Mesenchymal stem cell (in vitro differentiated cells and primary cell): ENCODE measurements around the gene ACACA.

Source experiments
- DNase-seq: peaks from one replicate; pipeline ENCODE4 v3.0.0-alpha.2; 2013
- H2AFZ ChIP-seq: one replicate; pipeline ENCODE4 v1.6.1; 2013; ENCODE audit warnings: low read depth, mild to moderate bottlenecking, control low read depth, inconsistent platforms, low read length, moderate library complexity
- H2AK5ac ChIP-seq: 2 replicates; pipeline ENCODE4 v1.6.1; 2013; ENCODE audit warnings: low read length, moderate library complexity, mild to moderate bottlenecking, inconsistent platforms; ENCODE audit not compliant: severe bottlenecking
- H2BK120ac ChIP-seq: one replicate; pipeline ENCODE4 v1.6.1; 2013; ENCODE audit warnings: low read depth, mild to moderate bottlenecking, inconsistent platforms, low read length, moderate library complexity
- H2BK12ac ChIP-seq, 2 experiments: one replicate each; pipeline ENCODE4 v1.6.1; 2013; ENCODE audit warnings: inconsistent platforms in 2 of 2, low read length in 2 of 2, mild to moderate bottlenecking in 2 of 2, moderate library complexity in 2 of 2, control low read depth in 1 of 2
- H2BK15ac ChIP-seq: one replicate; pipeline ENCODE4 v1.6.1; 2013; ENCODE audit warnings: mild to moderate bottlenecking, low read depth, inconsistent platforms; ENCODE audit not compliant: poor library complexity, severe bottlenecking
- H2BK5ac ChIP-seq: 2 replicates; pipeline ENCODE4 v1.6.1; 2013; ENCODE audit warnings: low read depth, mild to moderate bottlenecking, low read length, control low read depth, inconsistent platforms; ENCODE audit not compliant: poor library complexity, severe bottlenecking
- H3K14ac ChIP-seq, 2 experiments: one replicate each; pipeline ENCODE4 v1.6.1; 2013; ENCODE audit warnings: inconsistent platforms in 2 of 2, low read length in 2 of 2, control low read depth in 1 of 2, mild to moderate bottlenecking in 1 of 2, moderate library complexity in 1 of 2
- H3K18ac ChIP-seq, 2 experiments: one replicate each; pipeline ENCODE4 v1.6.1; 2013; ENCODE audit warnings: inconsistent platforms in 2 of 2, low read length in 2 of 2, control low read depth in 1 of 2, low read depth in 1 of 2, mild to moderate bottlenecking in 1 of 2
- H3K23ac ChIP-seq, 2 experiments: one replicate each; pipeline ENCODE4 v1.6.1; 2013; ENCODE audit warnings: inconsistent platforms in 2 of 2, low read length in 2 of 2, mild to moderate bottlenecking in 2 of 2, moderate library complexity in 2 of 2, control low read depth in 1 of 2
- H3K27ac ChIP-seq: 2 replicates; pipeline ENCODE4 v1.5.1; 2013; ENCODE audit warnings: mild to moderate bottlenecking, moderate library complexity, low read length, control low read depth, inconsistent platforms; ENCODE audit not compliant: poor library complexity, severe bottlenecking
- H3K27me3 ChIP-seq, 2 experiments: 2 replicates each; pipeline versions ENCODE4 v1.6.1 to v1.7.0; 2013; ENCODE audit warnings: low read length in 2 of 2, mild to moderate bottlenecking in 2 of 2, moderate library complexity in 2 of 2, control low read depth in 1 of 2, inconsistent platforms in 1 of 2; ENCODE audit not compliant: control insufficient read depth in 1 of 2, insufficient read depth in 1 of 2
- H3K36me3 ChIP-seq, 2 experiments: 2 replicates each; pipeline versions ENCODE4 v1.6.1 to v1.7.0; 2013; ENCODE audit warnings: low read length in 2 of 2, control low read depth in 1 of 2, inconsistent platforms in 1 of 2, low read depth in 1 of 2, mild to moderate bottlenecking in 1 of 2; ENCODE audit not compliant: insufficient read depth in 2 of 2, control insufficient read depth in 1 of 2
- H3K4ac ChIP-seq, 2 experiments: one replicate each; pipeline ENCODE4 v1.6.1; 2013; ENCODE audit warnings: inconsistent platforms in 2 of 2, low read length in 2 of 2, mild to moderate bottlenecking in 2 of 2, moderate library complexity in 2 of 2, control low read depth in 1 of 2, low read depth in 1 of 2
- H3K4me1 ChIP-seq: 2 replicates; pipeline ENCODE4 v1.6.1; 2013; ENCODE audit warnings: low read depth, low read length, control low read depth; ENCODE audit not compliant: control insufficient read depth, insufficient read depth
- H3K4me2 ChIP-seq: 2 replicates; pipeline ENCODE4 v1.6.1; 2013; ENCODE audit warnings: low read length, mild to moderate bottlenecking, inconsistent platforms; ENCODE audit not compliant: poor library complexity, severe bottlenecking
- H3K4me3 ChIP-seq, 2 experiments: 2 replicates each; pipeline versions ENCODE4 v1.5.1 to v1.7.0; 2013; ENCODE audit warnings: low read length in 2 of 2, mild to moderate bottlenecking in 2 of 2, control low read depth in 1 of 2, low read depth in 1 of 2; ENCODE audit not compliant: insufficient read depth in 1 of 2
- H3K79me1 ChIP-seq: replicated peaks from 2 replicates; pipeline ENCODE4 v1.6.1; 2013; ENCODE audit warnings: mild to moderate bottlenecking, control low read depth, low read length, inconsistent platforms; ENCODE audit not compliant: poor library complexity, severe bottlenecking
- H3K9ac ChIP-seq: 2 replicates; pipeline ENCODE4 v1.7.0; 2013; ENCODE audit warnings: mild to moderate bottlenecking, low read length, moderate library complexity
- H3K9me3 ChIP-seq: 2 replicates; pipeline ENCODE4 v1.7.0; 2013; ENCODE audit warnings: mild to moderate bottlenecking, low read length; ENCODE audit not compliant: control insufficient read depth
- H4K8ac ChIP-seq: one replicate; pipeline ENCODE4 v1.6.1; 2013; ENCODE audit warnings: inconsistent platforms, mild to moderate bottlenecking, low read length, moderate library complexity
- H4K91ac ChIP-seq: one replicate; pipeline ENCODE4 v1.6.1; 2013; ENCODE audit warnings: mild to moderate bottlenecking, low read length, inconsistent platforms
- WGBS: methylation state at CpG from one replicate; pipeline ENCODE4 v1.1.7; 2013; ENCODE audit warnings: mixed read lengths; 5-methylcytosine and 5-hydroxymethylcytosine counted together

Gene ACACA

DNA sequence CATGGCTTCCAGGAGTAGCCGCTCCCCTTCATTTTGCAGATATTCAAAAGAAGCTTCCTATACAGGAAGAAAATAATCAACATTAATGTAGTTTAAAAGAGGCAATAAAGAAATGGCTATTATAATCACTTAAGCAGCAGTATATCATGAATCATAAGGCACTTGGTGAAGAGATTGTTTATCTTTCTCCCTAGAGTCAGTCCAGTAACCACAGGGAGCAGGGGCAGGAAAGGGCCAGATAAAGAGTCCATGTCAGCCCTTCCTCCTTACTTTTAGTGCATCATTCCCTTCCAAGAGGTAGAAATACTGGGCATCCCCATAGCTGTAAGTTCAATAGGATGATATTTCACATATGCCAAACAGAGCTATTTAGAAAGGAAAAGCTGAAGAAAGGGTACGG, 215.4 kb downstream of the ACACA start:
- Histone ChIP-seq H3K27me3 (no peaks in the 10 kb centered on the region), H3K79me1 (no peaks in the 10 kb centered on the region), H4K91ac (no peak overlapping the region), H2BK120ac (no peak overlapping the region), H3K18ac (no peak overlapping the region), H3K9me3 (no peaks in the 10 kb centered on the region), H3K23ac (no peak overlapping the region), H2BK15ac (no peak overlapping the region), H2AK5ac (no peak overlapping the region), H3K14ac (no peak overlapping the region), H3K4ac (no peak overlapping the region), H3K4me3 (no peak overlapping the region), H3K9ac (no peak overlapping the region), H2AFZ (no peak overlapping the region), H3K4me2 (no peak overlapping the region), H3K36me3 (peaks cover 8 to 84% of the 10 kb centered on the region in 2 experiments), H3K4me1 (peaks cover 2% of the 10 kb centered on the region), H3K27ac (no peak overlapping the region), H4K8ac (no peak overlapping the region), H2BK12ac (no peak overlapping the region), H2BK5ac (no peak overlapping the region)
- DNase-seq = peak; percentile 55
- WGBS = no CpG with 5 or more reads among the region's 2 CpGs

DNA sequence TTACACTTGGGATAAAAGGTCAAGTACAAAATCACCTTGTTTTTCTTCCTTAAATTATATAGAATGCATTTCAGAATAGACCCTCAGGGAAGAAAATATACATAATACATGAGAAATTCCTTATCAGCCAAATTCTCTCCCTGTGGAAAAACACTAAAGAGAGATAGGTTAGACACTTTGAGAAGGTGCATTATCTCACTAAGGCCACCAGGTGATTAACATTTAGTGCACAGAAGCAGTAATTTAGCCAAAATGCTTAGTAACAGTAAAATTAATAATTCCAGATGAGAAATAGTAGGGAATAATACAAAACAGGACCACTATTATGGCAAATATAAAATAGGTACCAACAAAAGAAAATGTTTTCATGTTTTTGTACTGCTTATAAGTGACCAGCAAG, 216.1 kb downstream of the ACACA start:
- Histone ChIP-seq H3K4me2 (no peak overlapping the region), H3K4me3 (no peak overlapping the region), H3K36me3 (peaks cover 8 to 91% of the 10 kb centered on the region in 2 experiments), H4K8ac (no peak overlapping the region), H3K14ac (no peak overlapping the region), H3K27ac (no peak overlapping the region), H3K23ac (no peak overlapping the region), H2BK15ac (no peak overlapping the region), H3K4ac (no peak overlapping the region), H3K27me3 (no peaks in the 10 kb centered on the region), H2BK120ac (no peak overlapping the region), H2AFZ (no peak overlapping the region), H3K9ac (no peak overlapping the region), H3K79me1 (no peaks in the 10 kb centered on the region), H4K91ac (no peak overlapping the region), H3K4me1 (peaks cover 2% of the 10 kb centered on the region), H2BK5ac (no peak overlapping the region), H3K9me3 (no peaks in the 10 kb centered on the region), H2BK12ac (no peak overlapping the region), H3K18ac (no peak overlapping the region), H2AK5ac (no peak overlapping the region)
- DNase-seq = no peak

DNA sequence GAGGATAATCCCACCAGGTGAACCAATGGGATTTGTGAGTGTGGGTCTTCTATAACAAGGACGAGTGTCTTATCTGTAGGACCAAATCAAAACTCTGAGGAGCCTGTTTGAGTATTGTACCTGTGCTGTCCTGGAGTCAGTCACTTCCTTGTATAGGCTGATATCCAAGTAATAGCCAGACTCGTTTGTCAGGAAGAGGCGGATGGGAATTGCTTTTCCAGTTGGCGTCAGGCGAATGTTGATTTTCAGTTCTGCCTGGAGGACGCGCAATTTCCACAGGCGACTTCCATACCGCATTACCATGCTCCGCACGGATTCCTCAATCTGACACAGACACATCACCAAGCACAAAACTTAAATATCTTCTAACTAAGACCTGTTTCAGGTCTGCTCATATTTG, 218.5 kb downstream of the ACACA start:
- no peak overlapping the region for H3K4ac ChIP-seq
- no peak overlapping the region for H3K23ac ChIP-seq
- no peak overlapping the region for H3K4me2 ChIP-seq
- H3K4me3 ChIP-seq = no peak overlapping the region
- H2BK5ac ChIP-seq = no peak overlapping the region
- WGBS = 97% methylated on average over 8 of the region's 11 CpGs
- no peak overlapping the region for H2AK5ac ChIP-seq
- peaks cover 4% of the 10 kb centered on the region for H3K4me1 ChIP-seq
- H2BK15ac ChIP-seq = no peak overlapping the region
- H4K8ac ChIP-seq = no peak overlapping the region
- H4K91ac ChIP-seq = no peak overlapping the region
- no peak for DNase-seq
- peaks cover 8 to 83% of the 10 kb centered on the region in 2 experiments for H3K36me3 ChIP-seq
- no peaks in the 10 kb centered on the region for H3K9me3 ChIP-seq
- H3K18ac ChIP-seq = no peak overlapping the region
- H3K27me3 ChIP-seq = no peaks in the 10 kb centered on the region
- no peak overlapping the region for H3K9ac ChIP-seq
- no peak overlapping the region for H3K27ac ChIP-seq
- H3K14ac ChIP-seq = no peak overlapping the region
- H3K79me1 ChIP-seq = no peaks in the 10 kb centered on the region
- no peak overlapping the region for H2AFZ ChIP-seq
- no peak overlapping the region for H2BK120ac ChIP-seq
- no peak overlapping the region for H2BK12ac ChIP-seq

DNA sequence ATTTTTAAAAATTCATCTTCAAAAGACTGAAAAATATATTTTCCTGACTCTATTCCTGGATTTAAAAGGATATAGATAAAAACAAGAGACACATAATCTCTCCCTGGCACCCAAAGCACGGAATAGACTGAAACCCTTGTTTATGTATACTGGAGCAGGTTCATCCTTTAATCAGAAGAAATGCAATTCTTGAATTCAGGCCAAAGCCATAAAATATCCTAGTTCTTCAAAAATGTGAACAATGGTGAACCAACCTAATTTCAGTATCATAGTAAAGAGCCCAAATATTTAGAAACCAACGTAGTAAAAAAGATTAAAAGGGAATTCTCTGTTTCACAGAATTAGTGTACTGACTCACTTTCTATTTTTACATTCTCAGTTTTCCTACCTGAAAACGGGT, 219.4 kb downstream of the ACACA start:
- Histone ChIP-seq H2BK15ac (no peak overlapping the region), H2BK12ac (no peak overlapping the region), H2BK120ac (no peak overlapping the region), H3K9me3 (no peaks in the 10 kb centered on the region), H3K4me3 (no peak overlapping the region), H3K4me1 (peaks cover 4% of the 10 kb centered on the region), H3K4me2 (no peak overlapping the region), H3K27ac (no peak overlapping the region), H2AFZ (no peak overlapping the region), H3K79me1 (no peaks in the 10 kb centered on the region), H2AK5ac (no peak overlapping the region), H3K9ac (no peak overlapping the region), H2BK5ac (no peak overlapping the region), H3K4ac (no peak overlapping the region), H3K14ac (no peak overlapping the region), H4K91ac (no peak overlapping the region), H3K36me3 (peaks cover 8 to 83% of the 10 kb centered on the region in 2 experiments), H3K23ac (no peak overlapping the region), H4K8ac (no peak overlapping the region), H3K27me3 (no peaks in the 10 kb centered on the region), H3K18ac (no peak overlapping the region)
- 75% methylated on average over 2 of the region's 3 CpGs for WGBS
- no peak for DNase-seq
